RWPE1 (cell line): ENCODE results near the gene NEK4.

Source experiments
- CTCF ChIA-PET: fragments of 350-600 bp; sonication (Branson Sonifier 250); formaldehyde crosslinking; extraction: SDS; loops from one replicate; lab custom pipeline; 2021; lab: Yijun Ruan, JAX
- POLR2A ChIA-PET: fragments of 400-600 bp; formaldehyde crosslinking; extraction: SDS; loops from one replicate; lab custom pipeline; 2020; ENCODE audit warnings: antibody characterized with exemption; ENCODE audit not compliant: low non-redundant PET; lab: Yijun Ruan, JAX
- DNase-seq: peaks from one replicate; pipeline ENCODE4 v3.0.0; 2012; ENCODE audit warnings: low spot score
- H3K27ac ChIP-seq: fragments of 450-650 bp; 2 replicates; pipeline ENCODE4 v1.5.1; 2017
- CTCF ChIP-seq: fragments of 450-650 bp; conservative IDR thresholded peaks from 2 replicates; pipeline ENCODE4 v1.5.1; 2017; ENCODE audit warnings: low read depth, mild to moderate bottlenecking

NEK4 gene

GRCh38 chr3:52770496-52771333, at the start of gene NEK4:
Gene NEK4, minus strand, starts transcription at chr3:52770940. Its CDS starts 194 bp downstream, at chr3:52770746.
- TF ChIP-seq CTCF, result no peak
- POLR2A ChIA-PET, result interaction anchor here (0.6 kb wide), 1 partner anchor 402 kb away, joined by 3 read pairs; no protein-coding TSS in a partner anchor
- CTCF ChIA-PET, result no interaction called here
- peak; percentile 82 for DNase-seq
- H3K27ac ChIP-seq, result peak within 1 kb of the TSS; percentile 70

GRCh38 chr3:52819936-52820335, 49.2 kb upstream of the NEK4 start:
- H3K27ac ChIP-seq, result no peak overlapping the region
- POLR2A ChIA-PET, result no interaction called here
- TF ChIP-seq CTCF, result no peak
- DNase-seq, result no peak
- CTCF ChIA-PET, result no interaction called here

- no peak overlapping the region for H3K27ac ChIP-seq
- ChIA-PET CTCF (no interaction called here), POLR2A (no interaction called here)
- TF ChIP-seq CTCF, result no peak
- DNase-seq, result no peak
Observed at GRCh38 chr3:52817860-52818259, 47.1 kb upstream of the NEK4 start.

GRCh38 chr3:52817221-52817620, 46.5 kb upstream of the NEK4 start:
- TF ChIP-seq CTCF, result no peak

GRCh38 chr3:52816654-52817053, 45.9 kb upstream of the NEK4 start:
- no peak for DNase-seq
- no peak for TF ChIP-seq CTCF
- ChIA-PET CTCF (no interaction called here), POLR2A (no interaction called here)
- H3K27ac ChIP-seq, result no peak overlapping the region

More at GRCh38 chr3:52817221-52817620, 46.5 kb upstream of the NEK4 start:
- no peak for DNase-seq
- POLR2A ChIA-PET, result no interaction called here
- CTCF ChIA-PET, result no interaction called here
- H3K27ac ChIP-seq, result no peak overlapping the region

GRCh38 chr3:52816199-52816598, 45.5 kb upstream of the NEK4 start:
- no peak for DNase-seq
- ChIA-PET CTCF (no interaction called here), POLR2A (no interaction called here)
- no peak overlapping the region for H3K27ac ChIP-seq
- TF ChIP-seq CTCF, result no peak
